Measurements from ENCODE around the gene SMARCAL1.
"Not testable (repeated sequence)": the region's sequence is repeated elsewhere in the genome, so short reads cannot be mapped to it uniquely, and the experiment has no call there.

GRCh38 chr2:216518566-216519119 is 106.4 kb downstream of the SMARCAL1 start:
- not testable (repeated sequence) for TF ChIP-seq SIN3A (IDR thresholded peaks at IDR 0.05; ENCODE audit: borderline replicate concordance, low read depth, low read length); MXI1 (IDR thresholded peaks at IDR 0.05; ENCODE audit: low read depth, low read length); USF2 (IDR thresholded peaks at IDR 0.05; ENCODE audit: borderline replicate concordance, low read depth, low read length); RFX5 (IDR thresholded peaks at IDR 0.05; ENCODE audit: low read length); POLR2AphosphoS5 (IDR thresholded peaks at IDR 0.05; ENCODE audit: low read depth, low read length); GABPA (IDR thresholded peaks at IDR 0.05; ENCODE audit: low read depth); MEF2A (IDR thresholded peaks at IDR 0.05; ENCODE audit: borderline replicate concordance, low read depth)
- TF ChIP-seq, protein P1, sequence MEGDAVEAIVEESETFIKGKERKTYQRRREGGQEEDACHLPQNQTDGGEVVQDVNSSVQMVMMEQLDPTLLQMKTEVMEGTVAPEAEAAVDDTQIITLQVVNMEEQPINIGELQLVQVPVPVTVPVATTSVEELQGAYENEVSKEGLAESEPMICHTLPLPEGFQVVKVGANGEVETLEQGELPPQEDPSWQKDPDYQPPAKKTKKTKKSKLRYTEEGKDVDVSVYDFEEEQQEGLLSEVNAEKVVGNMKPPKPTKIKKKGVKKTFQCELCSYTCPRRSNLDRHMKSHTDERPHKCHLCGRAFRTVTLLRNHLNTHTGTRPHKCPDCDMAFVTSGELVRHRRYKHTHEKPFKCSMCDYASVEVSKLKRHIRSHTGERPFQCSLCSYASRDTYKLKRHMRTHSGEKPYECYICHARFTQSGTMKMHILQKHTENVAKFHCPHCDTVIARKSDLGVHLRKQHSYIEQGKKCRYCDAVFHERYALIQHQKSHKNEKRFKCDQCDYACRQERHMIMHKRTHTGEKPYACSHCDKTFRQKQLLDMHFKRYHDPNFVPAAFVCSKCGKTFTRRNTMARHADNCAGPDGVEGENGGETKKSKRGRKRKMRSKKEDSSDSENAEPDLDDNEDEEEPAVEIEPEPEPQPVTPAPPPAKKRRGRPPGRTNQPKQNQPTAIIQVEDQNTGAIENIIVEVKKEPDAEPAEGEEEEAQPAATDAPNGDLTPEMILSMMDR (IDR thresholded peaks at IDR 0.05), result not testable (repeated sequence)

Measured in SK-N-SH (cell line).